ENCODE measurements around the gene SLC7A5.

GRCh38 chr16:87853411-87854052 is 15.8 kb downstream of the SLC7A5 start:
- TF ChIP-seq, protein P1, sequence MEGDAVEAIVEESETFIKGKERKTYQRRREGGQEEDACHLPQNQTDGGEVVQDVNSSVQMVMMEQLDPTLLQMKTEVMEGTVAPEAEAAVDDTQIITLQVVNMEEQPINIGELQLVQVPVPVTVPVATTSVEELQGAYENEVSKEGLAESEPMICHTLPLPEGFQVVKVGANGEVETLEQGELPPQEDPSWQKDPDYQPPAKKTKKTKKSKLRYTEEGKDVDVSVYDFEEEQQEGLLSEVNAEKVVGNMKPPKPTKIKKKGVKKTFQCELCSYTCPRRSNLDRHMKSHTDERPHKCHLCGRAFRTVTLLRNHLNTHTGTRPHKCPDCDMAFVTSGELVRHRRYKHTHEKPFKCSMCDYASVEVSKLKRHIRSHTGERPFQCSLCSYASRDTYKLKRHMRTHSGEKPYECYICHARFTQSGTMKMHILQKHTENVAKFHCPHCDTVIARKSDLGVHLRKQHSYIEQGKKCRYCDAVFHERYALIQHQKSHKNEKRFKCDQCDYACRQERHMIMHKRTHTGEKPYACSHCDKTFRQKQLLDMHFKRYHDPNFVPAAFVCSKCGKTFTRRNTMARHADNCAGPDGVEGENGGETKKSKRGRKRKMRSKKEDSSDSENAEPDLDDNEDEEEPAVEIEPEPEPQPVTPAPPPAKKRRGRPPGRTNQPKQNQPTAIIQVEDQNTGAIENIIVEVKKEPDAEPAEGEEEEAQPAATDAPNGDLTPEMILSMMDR (IDR thresholded peaks at IDR 0.05): no peak
- TF ChIP-seq EP300 (IDR thresholded peaks at IDR 0.05): no peak
- TF ChIP-seq POLR2A (IDR thresholded peaks at IDR 0.05): no peak
- peak in 2 of 3 donors; percentile 24 to 50 for TF ChIP-seq POLR2AphosphoS5 (IDR thresholded peaks at IDR 0.05)
